GM19395 (cell line): ENCODE data around the gene SPAG16.
"Not testable (repeated sequence)": the region's sequence is repeated elsewhere in the genome, so short reads cannot be mapped to it uniquely, and the experiment has no call there.

Experiments
- ATAC-seq: cut with Tn5 transposase; IDR thresholded peaks from one replicate; pipeline ENCODE4 v1.9.1; 2021; ENCODE audit warnings: mild to moderate bottlenecking, moderate library complexity; ENCODE audit not compliant: unreplicated experiment

The SPAG16 gene

DNA sequence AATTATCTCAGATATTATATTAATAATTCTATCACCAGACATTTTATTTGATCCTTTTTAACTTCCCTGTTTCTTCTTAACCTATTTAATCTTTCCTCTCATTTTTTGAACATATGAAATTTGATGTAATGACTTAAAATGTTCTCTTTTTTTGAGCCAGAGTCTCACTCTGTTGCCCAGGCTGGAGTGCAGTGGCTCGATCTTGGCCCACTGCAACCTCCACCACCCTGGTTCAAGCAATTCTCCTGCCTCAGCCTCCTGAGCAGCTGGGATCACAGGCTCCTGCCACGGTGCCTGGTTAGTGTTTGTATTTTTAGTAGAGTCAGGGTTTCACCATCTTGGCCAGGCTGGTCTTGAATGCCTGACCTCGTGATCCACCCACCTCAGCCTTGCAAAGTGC lies 404.6 kb downstream of the SPAG16 start:
- not testable (repeated sequence) for ATAC-seq

DNA sequence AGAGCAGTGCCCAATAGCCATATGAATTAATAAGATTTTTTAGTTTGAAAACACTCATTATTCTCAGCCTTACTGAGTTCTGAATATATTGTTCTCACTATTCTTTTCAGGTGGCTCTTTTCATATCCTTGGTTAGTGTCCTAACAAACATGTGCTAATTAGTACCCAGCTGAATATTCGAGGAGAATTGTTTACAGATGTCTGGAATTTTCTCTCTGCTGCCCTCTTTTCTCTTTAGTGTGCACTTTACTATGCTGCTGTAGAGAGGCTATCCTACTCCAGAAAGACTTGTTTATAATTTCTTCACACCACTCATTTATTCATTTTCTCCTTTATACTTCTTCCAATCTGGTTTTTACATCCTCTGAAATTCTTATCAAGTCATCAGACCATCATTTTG lies 405.3 kb downstream of the SPAG16 start:
- no peak for ATAC-seq

DNA sequence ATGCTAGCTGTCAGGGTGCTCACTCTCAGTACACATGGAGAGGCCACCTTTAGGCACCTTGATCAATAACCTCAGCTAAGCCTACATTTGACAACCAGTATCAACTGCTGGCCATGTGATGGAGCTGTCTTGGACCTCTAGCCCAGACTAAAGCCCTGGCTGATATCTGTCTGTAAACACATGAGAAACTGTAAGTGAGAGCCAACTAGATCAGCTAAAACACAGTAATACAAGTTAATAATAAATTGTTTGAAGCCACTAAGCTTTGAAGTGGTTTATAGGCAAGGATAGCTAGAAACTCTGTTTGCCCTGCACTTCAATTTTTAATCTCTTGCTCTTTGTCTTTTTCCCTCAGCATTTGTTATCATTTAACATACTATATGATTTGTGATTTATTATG lies 407.1 kb downstream of the SPAG16 start:
- no peak for ATAC-seq

DNA sequence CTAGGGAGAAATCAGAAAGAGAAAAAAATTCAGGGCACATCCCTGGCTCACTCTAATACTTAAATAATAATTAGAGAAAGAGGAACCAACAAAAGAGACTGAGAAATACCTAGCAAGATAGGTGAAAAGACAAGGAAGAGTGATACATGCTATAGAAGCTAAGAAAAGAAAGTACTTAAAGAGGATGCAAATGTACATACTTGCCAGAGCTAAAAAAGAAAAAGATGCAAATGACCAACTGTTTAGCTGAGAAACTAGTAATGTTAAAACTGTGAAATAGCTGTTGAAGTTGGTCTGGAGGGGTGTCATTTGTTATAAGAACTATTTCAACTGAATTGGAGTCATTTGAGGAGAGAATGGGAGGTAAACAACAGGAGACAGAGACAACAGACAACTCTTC lies 412.2 kb downstream of the SPAG16 start:
- ATAC-seq, result peak; percentile 74

DNA sequence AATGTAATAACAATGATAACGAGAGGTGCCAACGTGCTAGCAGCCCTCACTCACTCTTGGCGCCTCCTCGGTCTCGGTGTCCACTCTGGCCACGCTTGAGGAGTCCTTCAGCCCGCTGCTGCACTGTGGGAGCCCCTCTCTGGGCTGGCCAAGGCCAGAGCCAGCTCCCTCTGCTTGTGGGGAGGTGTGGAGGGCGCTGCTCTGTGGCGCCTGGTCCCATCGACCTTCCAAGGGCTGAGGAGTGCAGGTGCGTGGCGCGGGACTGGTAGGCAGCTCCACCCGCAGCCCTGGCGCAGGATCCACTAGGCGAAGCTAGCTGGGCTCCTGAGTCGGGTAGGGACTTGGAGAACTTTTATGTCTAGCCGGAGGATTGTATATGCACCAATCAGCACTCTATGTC lies 417.1 kb downstream of the SPAG16 start:
- not testable (repeated sequence) for ATAC-seq

DNA sequence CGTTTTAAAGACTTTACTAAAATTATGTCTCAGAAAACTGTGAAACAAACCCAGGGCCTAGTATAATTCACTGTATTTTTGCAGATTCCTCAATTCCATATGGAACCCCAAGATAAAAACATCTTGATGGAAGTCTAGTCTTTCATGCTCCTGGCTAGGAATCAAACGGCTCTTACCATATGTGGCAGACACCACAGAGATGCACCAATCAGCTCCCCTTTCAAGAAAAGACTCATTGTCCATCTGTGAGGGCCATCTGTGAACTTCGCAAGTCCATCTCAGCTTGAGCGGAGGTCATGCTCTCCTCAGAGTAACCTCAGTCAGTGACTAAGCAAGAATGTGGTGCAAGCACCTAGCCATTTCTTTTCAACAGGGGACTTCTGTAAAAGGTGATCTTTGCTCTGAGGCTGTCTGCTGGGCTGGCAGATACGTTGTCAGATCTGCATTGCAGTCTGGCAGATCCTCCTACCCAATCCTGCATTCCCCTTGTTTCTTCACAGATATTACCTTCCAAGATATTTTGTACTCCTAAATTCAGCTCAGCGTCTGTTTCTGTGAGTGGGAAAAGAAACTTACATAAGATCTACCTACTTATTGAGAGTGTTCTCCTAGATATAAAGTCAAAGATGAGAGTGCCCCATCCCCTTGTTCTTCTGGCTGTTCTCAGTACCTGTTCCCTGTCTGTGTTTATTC lies 419.3 kb downstream of the SPAG16 start:
- no peak for ATAC-seq

DNA sequence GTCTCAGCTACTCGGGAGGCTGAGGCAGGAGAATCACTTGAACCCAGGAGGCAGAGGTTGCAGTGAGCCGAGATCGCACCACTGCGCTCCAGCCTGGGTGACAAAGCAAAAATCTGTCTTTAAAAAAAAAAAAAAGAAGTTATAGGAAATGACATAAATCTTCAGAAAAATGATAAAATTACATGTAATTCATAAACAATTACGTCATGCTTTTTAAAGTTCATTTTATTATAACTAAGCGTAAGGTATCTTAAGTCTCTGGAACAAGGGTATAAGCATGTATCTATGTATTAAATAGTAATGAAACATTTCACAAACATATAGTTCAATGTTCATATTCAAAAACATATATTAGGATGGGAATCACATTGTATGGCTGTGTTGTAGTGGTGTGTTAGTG lies 425.9 kb downstream of the SPAG16 start:
- no peak for ATAC-seq

DNA sequence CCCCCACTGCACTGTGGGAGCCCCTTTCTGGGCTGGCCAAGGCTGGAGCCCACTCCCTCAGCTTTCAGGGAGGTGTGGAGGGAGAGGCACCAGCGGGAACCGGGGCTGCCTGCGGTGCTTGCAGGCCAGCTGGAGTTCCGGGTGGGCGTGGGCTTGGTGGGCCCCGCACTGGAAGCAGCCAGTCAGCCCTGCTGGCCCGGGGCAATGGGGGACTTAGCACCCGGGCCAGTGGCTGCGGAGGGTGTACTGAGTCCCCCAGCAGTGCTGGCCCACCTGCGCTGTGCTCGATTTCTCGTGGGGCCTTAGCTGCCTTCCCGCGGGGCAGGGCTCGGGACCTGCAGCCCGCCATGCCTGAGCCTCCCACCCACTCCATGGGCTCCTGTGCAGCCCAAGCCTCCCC lies 434.1 kb downstream of the SPAG16 start:
- ATAC-seq, result not testable (repeated sequence)

DNA sequence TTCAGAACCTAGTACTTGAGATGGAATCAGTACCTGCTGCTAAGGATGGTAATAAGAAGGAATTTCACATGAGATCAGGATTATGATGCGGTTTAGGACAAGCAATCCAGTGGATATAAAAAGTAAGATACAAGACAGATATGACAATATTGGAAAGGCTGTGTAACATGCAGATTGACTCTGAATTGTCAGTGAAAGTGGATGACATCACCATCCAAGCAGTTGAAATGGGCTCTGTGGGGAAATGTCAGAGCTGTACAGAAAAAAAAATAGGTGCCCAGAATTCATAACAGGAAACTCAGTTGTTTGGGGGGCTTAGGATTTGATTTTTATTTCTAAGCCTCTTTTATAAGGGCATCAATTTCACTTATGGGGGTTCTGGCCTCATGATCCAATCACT lies 438.3 kb downstream of the SPAG16 start:
- no peak for ATAC-seq

DNA sequence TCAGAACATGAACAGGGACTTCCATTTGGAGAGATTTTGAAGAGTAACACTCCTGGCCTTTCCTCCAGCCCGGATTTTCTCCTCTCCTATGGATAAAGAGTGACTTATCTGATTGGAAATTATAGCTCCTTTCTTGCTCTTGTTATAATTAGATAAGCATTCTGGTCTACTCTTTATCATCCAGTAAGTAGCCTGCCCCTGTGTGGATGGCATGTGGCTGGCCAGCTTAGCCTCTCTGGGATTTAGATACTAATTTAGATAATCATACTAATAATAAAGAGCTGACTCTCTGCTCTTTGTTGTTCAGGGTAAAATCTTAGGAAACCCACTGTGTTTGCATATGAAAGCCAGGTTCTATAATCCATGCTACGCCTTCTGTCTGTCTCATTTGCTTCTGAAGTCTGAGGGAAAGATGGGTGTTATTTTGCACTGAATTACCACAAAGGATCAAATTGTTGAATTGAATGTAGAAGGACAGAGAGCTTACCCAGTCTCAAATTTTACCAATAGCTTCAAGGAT lies 438.8 kb downstream of the SPAG16 start:
- no peak for ATAC-seq

DNA sequence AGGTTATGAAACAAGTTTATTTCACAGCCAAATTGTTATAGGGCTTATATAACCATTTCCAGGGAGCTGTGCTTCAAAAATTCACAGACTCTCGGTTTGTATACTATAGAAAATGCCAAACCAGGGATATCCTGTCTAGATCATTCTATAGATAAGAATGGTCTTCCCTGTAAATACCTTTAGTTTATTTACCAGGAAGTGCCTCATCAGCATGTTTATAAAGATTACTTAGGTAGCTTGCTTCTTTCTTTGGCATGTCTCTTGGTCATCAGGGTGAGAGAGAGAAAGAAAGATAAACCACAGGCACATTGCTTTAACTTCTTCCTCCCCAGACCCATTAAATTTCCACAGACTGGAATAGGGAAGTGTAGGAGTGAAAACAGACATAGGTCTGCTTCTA lies 439.4 kb downstream of the SPAG16 start:
- ATAC-seq, result no peak

DNA sequence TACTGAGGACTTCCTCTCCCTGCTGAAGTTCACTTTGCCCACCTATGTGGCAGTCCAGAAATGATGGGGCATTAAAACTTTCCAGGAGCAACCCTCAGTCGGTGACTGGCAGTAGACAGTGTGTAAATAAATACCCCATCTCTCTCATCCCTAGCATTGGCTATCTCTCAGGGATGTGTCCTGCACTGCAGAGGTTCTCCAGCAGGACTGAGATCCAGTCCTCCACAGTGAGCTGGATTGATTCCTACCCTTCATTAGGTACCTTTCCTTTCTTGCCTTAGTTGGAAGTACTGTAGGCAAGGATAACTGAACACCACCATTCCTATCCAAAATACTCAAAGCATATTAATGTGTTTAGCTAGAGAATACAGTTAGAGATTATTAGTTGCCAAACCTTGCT lies 441.8 kb downstream of the SPAG16 start:
- ATAC-seq, result no peak

DNA sequence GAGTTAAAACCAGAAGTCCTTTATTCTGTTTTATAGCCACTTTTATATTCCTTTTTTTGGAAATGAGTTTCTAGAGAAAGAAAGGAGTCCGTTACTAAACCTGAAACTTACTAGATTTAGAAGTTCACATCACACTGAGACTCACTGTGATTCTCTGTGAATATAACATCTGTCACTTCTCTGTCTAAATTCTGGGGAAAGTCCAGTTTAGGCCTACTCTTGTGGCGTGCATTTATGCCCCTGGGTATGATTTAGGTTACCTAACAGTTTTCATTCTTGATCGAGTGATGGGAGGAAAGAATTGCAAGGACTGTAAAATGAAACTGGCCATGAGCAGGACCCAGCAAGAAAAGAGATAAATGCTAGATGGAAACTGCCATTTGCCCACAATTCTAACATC lies 449.6 kb downstream of the SPAG16 start:
- peak; percentile 90 for ATAC-seq

DNA sequence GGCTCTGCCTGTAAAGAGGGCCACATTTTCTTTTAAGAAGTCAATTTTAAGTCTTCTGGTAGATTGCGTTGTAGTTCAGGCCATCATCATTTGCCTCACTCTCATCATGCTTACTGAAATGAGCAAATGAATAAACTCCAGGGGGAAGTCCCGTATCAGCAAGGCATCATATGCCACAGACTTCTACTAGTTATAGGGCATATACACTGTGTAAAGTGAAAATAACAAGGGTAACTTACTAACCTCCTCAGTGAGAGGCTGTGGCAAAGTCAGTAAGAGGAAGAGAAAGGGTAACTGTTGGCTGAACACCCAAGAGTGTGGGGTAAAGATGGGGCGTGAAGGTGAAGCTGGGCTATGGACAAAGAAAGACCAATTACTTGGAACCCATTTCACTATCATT lies 456.2 kb downstream of the SPAG16 start:
- ATAC-seq, result peak; percentile 57

DNA sequence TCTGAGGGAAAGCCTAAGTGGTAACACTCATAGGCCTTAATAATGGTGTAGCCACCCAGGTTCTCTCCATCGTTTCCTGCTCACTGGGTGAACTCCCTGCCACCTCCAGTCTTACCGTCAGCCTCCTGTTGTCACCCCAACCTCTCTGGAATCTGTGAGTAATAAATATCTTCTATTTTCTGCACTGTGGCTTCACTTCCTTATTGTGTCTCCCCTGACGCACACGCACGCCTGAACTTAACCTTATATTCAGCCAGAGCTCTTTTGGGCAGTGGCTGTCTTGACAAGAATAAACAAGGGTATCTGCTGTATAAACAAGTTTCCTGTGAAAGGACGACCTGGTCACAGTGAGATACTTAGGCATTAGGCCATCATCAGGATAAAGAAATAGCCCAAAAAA lies 467.2 kb downstream of the SPAG16 start:
- ATAC-seq, result peak; percentile 93

DNA sequence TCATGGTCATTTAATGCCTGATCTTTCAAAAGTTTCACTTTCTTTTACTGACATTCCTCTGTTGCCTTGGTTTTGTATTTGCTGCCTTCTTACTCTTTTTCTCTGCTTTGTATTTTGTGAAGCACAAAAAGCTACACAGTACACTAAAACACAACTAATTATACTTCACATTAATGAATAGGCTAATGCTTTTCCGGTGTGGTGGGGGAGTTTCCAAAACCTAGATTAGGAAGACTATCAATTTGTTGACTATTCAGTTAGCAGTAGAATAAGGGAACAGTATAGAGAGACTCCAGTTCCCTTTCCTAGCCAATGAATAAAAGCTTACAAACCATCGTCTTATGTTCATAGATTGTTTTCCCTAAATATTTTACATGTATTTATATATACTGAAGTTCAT lies 468.3 kb downstream of the SPAG16 start:
- ATAC-seq, result no peak

DNA sequence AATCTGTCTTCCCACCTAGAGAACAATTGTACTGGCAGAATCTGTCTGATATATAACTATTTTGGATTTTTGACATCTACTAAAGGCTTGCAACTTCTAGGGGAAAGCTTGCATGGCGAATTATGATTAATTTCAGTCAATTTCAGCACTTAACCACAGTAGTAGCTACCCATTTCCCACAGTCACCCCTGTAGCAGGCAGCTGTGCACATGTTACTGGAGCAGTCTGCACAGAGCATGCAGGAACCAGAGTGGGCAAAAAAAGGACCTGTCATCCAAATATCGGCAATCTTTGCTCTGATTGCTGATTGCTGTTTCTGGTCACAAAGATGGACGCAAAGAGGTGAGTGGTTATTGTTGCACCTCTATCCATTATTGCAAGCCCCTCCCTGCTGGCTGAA lies 473.3 kb downstream of the SPAG16 start:
- ATAC-seq, result no peak

DNA sequence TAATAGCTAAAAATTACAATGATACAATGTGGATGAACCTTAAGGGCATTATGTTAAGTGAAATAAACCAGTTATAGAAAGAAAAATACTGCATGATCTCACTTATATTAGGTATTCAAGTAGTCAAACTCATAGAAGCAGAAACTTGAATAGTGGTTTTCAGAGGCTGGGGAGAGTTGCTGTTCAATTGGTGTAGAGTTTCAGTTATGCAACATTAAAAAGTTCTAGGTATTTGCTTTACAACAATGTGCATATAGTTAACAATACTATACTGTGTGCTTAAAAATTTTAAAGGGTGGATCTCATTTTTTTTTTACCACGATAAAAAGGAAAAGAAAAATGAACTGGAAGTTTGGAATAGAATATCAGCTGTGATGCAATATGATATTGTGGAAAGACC lies 479.1 kb downstream of the SPAG16 start:
- ATAC-seq, result no peak

DNA sequence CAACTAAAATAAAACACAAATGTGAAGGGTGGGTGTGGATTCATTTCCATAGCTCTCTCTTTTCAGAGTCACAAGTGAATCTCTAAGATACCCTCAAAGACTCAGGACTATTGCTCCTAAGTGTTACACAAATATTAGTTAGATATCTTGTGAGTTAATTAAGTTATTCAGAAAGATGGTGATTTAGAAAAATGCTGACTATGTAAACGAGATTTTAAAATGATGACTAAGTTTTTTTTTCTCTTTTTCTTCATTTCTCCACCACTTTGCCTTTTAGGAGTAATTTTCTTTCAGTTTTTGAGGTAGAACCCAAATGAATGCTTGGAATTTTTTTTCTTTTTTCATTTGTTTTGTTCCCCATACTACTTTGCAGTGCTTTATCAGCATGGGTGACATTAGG lies 479.7 kb downstream of the SPAG16 start:
- no peak for ATAC-seq

DNA sequence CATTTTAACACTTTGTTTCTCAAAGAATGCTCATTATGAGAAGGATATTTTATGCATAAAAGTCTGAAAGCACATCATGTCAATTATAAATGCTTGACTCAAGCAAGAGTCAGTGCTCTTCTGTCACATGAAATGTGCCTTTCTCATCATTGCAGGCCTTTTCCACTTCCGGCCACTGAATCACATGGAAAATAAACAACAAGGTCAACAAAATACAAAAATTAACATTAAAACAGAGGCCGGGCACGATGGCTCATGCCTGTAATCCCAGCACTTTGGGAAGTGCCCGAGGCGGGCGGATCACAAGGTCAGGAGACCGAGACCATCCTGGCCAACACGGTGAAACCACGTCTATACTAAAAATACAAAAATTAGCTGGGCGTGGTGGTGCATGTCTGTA lies 480.6 kb downstream of the SPAG16 start:
- ATAC-seq, result no peak

DNA sequence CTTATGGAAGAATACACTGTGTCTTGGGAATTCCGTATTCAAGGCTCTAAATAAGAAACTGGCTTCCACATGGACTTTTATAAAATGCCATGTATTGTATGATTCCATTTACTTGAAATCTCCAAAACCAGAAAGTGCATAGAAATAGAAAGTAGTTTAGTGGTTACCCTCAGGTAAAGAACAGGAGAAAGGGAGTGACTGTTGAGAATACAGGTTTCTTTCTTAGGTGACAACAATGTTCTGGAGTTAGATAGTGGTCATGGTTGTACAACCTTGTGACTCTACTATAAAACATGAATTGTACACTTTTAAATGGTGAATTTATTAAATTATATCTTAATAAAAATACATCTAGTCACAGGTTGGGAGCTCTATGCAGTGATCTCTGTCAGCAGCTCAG lies 481.8 kb downstream of the SPAG16 start:
- ATAC-seq, result peak; percentile 57

DNA sequence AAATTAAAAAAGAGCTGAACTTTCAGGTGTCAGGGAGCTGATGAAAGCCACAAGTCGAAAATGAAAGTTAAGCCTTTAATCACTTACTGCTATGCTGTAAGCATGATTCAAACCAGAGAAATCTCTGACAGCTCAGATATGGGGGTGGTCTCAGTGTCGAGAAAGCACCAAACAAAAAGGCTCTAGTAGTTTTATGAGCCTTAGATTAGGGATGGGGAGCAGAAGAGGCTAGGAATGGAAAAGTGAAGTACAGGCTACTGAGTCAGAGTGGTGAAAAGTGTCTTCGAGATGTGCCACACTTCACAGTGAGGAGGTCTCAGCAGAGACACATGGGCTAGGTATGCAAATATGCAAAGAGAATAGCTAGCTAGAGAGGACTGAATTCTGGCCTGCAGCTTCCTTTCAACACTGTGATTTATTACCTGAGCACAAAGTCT lies 482.2 kb downstream of the SPAG16 start:
- ATAC-seq, result peak; percentile 98

DNA sequence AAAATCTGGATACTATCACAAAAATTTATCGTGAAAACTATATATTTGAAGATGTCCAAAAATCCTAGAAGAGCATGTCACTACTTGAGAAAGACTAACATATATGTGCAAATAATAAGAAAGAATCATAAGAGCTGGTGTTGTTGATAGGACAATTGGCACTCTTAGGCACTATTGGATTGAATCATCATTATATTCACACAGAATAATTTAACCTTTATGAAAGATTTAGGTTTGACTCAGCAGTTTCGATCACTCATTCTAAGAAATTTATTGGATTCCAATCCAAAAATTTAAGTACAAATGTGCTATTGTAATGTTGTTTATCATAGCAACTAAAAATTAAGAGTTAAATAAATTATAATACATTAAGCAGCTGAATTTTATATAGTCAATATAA lies 503.6 kb downstream of the SPAG16 start:
- no peak for ATAC-seq
